NCI-H2081 treated with DMSO at 0.1 percent for 48 hours (cell line): ENCODE data around the gene N4BP2.
A peak's percentile ranks its signal among the peaks of the same experiment; 100 is the strongest.
"Not testable (repeated sequence)": the region's sequence is repeated elsewhere in the genome, so short reads cannot be mapped to it uniquely, and the experiment has no call there.

ENCODE experiments used
- DNase-seq: peaks from one replicate; lab custom pipeline; 2025; lab: John Stamatoyannopoulos, UW

Gene N4BP2

GRCh38 chr4:40056716-40057585 lies at the start of gene N4BP2:
TSS of gene N4BP2 (plus strand) at chr4:40056850. CDS start at chr4:40097341, 40,491 bp downstream.
- DNase-seq, result peak; percentile 46

GRCh38 chr4:40016007-40016406 lies 40.6 kb upstream of the N4BP2 start:
- no peak for DNase-seq

- DNase-seq, result no peak
Observed at GRCh38 chr4:40020221-40020620, 36.4 kb upstream of the N4BP2 start.

- DNase-seq, result not testable (repeated sequence)
Observed at GRCh38 chr4:40021116-40021515, 35.5 kb upstream of the N4BP2 start.

- not testable (repeated sequence) for DNase-seq
Observed at GRCh38 chr4:40024049-40024448, 32.6 kb upstream of the N4BP2 start.

- DNase-seq, result no peak
Observed at GRCh38 chr4:40032785-40033184, 23.9 kb upstream of the N4BP2 start.

GRCh38 chr4:40033613-40034012 lies 23.0 kb upstream of the N4BP2 start:
- no peak for DNase-seq

GRCh38 chr4:40038977-40039376 lies 17.7 kb upstream of the N4BP2 start:
- no peak for DNase-seq

- no peak for DNase-seq
Observed at GRCh38 chr4:40040908-40041307, 15.7 kb upstream of the N4BP2 start.

GRCh38 chr4:40043786-40044185 lies 12.9 kb upstream of the N4BP2 start:
- no peak for DNase-seq

GRCh38 chr4:40046311-40046980 lies 10.2 kb upstream of the N4BP2 start:
- DNase-seq, result no peak

GRCh38 chr4:40053161-40053560 lies 3.5 kb upstream of the N4BP2 start:
- DNase-seq, result no peak

- DNase-seq, result no peak
Observed at GRCh38 chr4:40055511-40055862, 1.2 kb upstream of the N4BP2 start.

- no peak for DNase-seq
Observed at GRCh38 chr4:40055863-40056715, 561 bp upstream of the N4BP2 start.

- peak; percentile 95 for DNase-seq
Observed at GRCh38 chr4:40057586-40058091, 989 bp downstream of the N4BP2 start.

- DNase-seq, result no peak
Observed at GRCh38 chr4:40058121-40058520, 1.5 kb downstream of the N4BP2 start.

- DNase-seq, result no peak
Observed at GRCh38 chr4:40058854-40059253, 2.2 kb downstream of the N4BP2 start.

- no peak for DNase-seq
Observed at GRCh38 chr4:40059362-40059761, 2.7 kb downstream of the N4BP2 start.

- DNase-seq, result no peak
Observed at GRCh38 chr4:40065010-40065409, 8.4 kb downstream of the N4BP2 start.

- DNase-seq, result no peak
Observed at GRCh38 chr4:40066651-40067050, 10.0 kb downstream of the N4BP2 start.

- no peak for DNase-seq
Observed at GRCh38 chr4:40070387-40070786, 13.7 kb downstream of the N4BP2 start.

GRCh38 chr4:40086421-40086820 lies 29.8 kb downstream of the N4BP2 start:
- no peak for DNase-seq
